ENCODE measurements around the gene HNRNPUL1.
"Not testable (repeated sequence)": the region's sequence is repeated elsewhere in the genome, so short reads cannot be mapped to it uniquely, and the experiment has no call there.

The HNRNPUL1 gene

DNA sequence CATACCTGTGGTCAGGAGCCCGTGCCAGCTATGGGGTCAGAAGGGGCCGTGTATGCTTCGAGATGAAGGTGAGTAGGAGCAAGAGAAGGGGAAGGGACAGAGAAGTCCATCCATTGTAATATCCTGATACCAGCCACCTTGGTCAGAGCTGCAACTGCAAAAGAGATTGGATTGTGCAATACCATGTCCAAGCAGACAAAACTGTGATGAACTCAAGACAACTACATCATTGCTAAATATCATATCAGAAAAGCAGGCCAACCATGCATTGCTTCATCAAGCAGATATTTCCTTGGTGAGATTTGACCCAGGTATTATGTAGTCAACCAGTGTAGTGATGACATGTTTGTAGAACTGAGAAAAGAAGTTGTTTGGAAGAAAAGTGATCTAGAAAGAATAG lies 12.1 kb downstream of the HNRNPUL1 start:
- in situ Hi-C loops (cut with MboI; ENCODE audit: low pct_unique_long_range_greater_than_20kb, low sequenced_read_pairs, unreplicated experiment), result no loop called here
- DNase-seq (ENCODE audit: low spot score), result no peak
- TF ChIP-seq, protein P1, sequence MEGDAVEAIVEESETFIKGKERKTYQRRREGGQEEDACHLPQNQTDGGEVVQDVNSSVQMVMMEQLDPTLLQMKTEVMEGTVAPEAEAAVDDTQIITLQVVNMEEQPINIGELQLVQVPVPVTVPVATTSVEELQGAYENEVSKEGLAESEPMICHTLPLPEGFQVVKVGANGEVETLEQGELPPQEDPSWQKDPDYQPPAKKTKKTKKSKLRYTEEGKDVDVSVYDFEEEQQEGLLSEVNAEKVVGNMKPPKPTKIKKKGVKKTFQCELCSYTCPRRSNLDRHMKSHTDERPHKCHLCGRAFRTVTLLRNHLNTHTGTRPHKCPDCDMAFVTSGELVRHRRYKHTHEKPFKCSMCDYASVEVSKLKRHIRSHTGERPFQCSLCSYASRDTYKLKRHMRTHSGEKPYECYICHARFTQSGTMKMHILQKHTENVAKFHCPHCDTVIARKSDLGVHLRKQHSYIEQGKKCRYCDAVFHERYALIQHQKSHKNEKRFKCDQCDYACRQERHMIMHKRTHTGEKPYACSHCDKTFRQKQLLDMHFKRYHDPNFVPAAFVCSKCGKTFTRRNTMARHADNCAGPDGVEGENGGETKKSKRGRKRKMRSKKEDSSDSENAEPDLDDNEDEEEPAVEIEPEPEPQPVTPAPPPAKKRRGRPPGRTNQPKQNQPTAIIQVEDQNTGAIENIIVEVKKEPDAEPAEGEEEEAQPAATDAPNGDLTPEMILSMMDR (IDR thresholded peaks at IDR 0.05; ENCODE audit: extremely low read depth, insufficient read depth, missing control alignments), result no peak

DNA sequence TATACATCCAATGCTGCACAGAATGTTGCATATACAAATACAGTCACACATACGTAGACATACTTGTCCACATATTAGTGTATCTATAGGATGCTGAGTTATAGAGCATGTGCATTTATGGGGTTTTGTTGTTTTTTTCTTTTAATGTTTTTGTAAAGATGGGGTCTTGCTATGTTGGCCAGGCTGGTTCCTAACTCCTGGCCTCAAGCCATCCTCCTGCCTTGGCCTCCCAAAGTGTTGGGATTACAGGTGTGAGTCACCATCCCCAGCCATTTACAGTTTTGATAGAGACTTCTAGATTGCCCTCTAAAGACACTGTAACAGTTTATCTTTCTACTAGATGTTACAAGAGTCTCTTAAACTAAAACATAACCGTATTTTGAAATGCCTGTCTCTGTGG lies 14.3 kb downstream of the HNRNPUL1 start:
- TF ChIP-seq, protein P1 (IDR thresholded peaks at IDR 0.05; ENCODE audit: extremely low read depth, insufficient read depth, missing control alignments), result no peak
- DNase-seq (ENCODE audit: low spot score), result no peak

DNA sequence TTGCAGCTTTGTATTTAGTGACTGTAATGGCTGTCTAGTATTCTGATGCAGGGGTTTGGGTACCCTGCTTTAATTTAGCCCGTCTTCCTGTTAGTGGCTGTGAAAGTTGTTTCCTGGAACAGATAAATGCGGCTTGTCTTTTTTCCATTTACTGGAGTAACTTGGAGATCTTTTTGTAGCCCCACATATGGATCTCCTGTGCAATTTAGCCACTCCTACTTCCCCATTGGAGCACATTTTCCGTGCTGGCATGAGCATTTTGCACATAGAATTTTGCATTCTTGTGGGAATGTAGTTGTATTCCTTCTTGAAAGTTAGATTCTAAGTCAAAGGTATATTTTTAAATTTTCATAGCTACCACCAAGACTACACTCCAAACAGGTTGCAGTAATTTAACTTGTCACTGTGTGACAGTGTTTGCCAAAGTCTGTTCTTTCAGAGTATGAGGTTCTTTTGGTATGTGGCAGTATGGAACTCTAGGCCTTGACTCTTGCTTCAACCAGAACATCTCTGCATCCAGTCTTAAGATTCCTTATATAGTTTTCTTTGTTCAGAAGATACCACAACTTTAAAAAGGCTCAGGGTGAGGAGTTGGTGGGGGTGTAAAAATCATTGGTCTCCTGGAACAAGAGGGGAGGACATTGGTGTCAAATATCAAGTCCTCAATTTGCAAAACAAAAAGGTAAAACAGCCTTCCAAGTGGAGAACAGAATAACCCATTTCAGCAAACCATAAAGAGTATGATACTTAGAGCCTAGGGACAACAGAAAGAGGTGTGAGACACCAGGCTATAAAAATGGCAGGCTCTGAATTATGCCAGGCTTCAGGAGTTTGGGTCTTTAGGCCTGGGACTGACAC lies 24.7 kb downstream of the HNRNPUL1 start:
- no peak for DNase-seq (ENCODE audit: low spot score)
- in situ Hi-C loops (cut with MboI; ENCODE audit: low pct_unique_long_range_greater_than_20kb, low sequenced_read_pairs, unreplicated experiment), result no loop called here
- TF ChIP-seq, protein P1 (IDR thresholded peaks at IDR 0.05; ENCODE audit: extremely low read depth, insufficient read depth, missing control alignments), result no peak

More for the DNA sequence above, 14.3 kb downstream of the HNRNPUL1 start:
- in situ Hi-C loops (cut with MboI; ENCODE audit: low pct_unique_long_range_greater_than_20kb, low sequenced_read_pairs, unreplicated experiment), result no loop called here

DNA sequence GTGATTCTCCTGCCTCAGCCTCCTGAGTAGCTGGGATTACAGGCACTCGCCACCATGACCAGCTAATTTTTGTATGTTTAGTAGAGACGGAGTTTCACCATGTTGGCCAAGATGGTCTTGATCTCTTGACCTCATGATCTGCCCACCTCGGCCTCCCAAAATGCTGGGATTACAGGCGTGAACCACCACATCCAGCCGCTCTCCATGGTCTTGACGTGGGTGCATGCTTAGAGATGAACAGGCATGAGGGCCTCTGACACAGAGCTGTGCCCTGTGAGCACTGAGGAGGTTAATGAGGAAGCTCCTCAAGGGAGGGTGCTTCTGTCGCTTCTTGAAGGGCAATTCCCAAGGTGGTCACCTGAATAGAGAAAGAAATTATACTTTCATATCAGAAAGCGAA lies 25.6 kb downstream of the HNRNPUL1 start:
- DNase-seq (ENCODE audit: low spot score); in situ Hi-C loops (cut with MboI; ENCODE audit: low pct_unique_long_range_greater_than_20kb, low sequenced_read_pairs, unreplicated experiment): not testable (repeated sequence)

DNA sequence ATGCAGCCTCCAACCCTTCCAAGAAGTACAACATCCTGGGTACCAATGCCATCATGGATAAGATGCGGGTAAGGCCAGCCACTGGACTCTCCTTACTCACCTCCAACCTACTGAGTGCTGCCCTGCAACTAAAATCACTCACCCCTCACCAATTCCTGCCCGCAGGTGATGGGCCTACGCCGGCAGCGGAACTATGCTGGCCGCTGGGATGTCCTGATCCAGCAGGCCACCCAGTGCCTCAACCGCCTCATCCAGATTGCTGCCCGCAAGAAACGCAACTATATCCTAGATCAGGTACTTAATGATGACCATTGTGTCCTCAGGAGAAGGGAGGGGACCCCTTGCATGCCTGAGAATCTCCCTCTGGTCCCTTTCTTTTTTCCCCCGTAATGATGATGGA lies 30.2 kb downstream of the HNRNPUL1 start:
- in situ Hi-C loops (cut with MboI; ENCODE audit: low pct_unique_long_range_greater_than_20kb, low sequenced_read_pairs, unreplicated experiment), result no loop called here
- TF ChIP-seq, protein P1 (IDR thresholded peaks at IDR 0.05; ENCODE audit: extremely low read depth, insufficient read depth, missing control alignments), result no peak
- DNase-seq (ENCODE audit: low spot score), result no peak

DNA sequence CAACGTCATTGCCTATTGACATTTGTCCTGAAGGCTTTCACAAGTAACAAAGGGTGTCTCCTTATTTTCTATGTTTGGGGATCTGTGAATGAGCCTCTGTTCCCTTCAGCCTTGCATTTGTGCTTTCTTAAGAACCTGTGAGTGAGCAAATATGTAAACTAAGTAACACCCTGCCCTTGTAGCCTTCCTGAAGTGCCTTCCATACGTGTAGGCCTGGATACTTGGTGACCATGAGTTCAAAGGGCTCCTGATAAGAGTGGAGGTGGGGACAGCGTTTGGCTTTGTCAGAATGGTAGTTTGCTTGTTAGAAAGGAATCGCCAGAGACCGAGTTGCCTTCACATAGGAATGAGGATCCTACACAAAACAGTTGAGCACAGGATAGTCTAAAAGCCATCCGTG lies 31.3 kb downstream of the HNRNPUL1 start:
- TF ChIP-seq, protein P1 (IDR thresholded peaks at IDR 0.05; ENCODE audit: extremely low read depth, insufficient read depth, missing control alignments), result no peak
- in situ Hi-C loops (cut with MboI; ENCODE audit: low pct_unique_long_range_greater_than_20kb, low sequenced_read_pairs, unreplicated experiment), result no loop called here
- no peak for DNase-seq (ENCODE audit: low spot score)

DNA sequence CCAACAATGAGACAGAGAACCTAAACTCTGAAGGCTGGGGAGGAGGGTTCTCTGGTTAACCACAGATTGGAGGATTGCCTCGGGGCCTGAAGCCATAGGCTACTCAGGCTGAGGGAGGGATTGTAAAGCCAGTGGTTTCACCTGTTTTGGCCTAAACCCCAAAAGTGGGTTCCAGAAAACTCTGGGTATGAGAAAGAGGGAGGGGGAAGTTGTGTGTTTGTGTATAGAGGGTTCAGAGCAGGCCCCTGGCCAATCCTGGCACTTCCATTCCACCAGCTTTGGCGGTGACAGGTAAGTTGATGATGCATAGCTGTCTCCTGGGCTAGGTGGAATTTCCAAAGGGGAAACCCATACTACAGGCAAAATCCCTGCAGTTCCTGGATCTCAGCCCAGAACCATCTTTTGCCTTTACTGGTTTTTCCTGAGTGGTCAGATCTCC lies 32.3 kb downstream of the HNRNPUL1 start:
- no peak for DNase-seq (ENCODE audit: low spot score)
- TF ChIP-seq, protein P1 (IDR thresholded peaks at IDR 0.05; ENCODE audit: extremely low read depth, insufficient read depth, missing control alignments), result no peak
- in situ Hi-C loops (cut with MboI; ENCODE audit: low pct_unique_long_range_greater_than_20kb, low sequenced_read_pairs, unreplicated experiment), result no loop called here

Measured in GM13977 (cell line).